NCI-H1436 treated with DMSO at 0.1 percent for 48 hours (cell line): Measurements from ENCODE around the gene CCDC122.
"Not testable (repeated sequence)": the region's sequence is repeated elsewhere in the genome, so short reads cannot be mapped to it uniquely, and the experiment has no call there.

Experiments
- DNase-seq: peaks from one replicate; lab custom pipeline; 2025; lab: John Stamatoyannopoulos, UW

The CCDC122 gene

DNA sequence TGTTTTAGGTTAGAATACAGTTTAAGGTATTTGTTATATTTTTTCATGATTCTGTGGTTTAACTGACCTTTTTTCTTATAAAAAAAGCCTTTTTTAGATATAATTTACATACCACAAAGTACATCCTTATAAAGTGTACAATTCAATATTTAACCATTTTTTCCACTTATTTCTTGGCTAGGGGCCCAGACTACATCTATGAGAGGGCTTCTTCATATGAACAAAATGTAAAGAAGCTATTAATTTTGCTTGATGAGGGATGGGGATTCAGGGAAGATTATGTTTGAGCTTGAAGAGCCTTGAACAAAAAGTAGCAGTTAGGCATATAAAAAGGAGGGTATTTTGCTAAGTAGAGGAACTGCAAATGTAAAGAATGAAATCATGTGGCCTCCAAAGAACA lies 2.2 kb downstream of the CCDC122 start:
- DNase-seq = no peak

DNA sequence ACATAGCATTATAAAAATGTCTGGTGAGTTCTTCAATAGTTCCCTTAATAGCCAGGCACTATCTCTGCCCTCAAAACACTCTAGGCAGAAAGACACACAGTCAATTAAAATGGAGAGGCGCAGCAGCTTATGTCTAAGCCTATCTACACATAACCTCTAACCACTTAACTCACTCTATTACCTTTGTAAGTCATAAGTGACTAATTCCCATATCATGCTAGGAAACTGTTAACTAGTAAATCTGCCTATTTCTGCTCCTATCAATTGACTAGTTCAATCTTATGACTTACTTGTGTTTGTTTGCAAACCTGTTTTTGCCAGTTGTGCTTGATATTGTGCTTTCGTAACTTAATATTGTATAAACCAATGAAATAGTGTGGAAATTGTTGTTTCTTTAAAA lies 3.2 kb downstream of the CCDC122 start:
- DNase-seq = no peak

GRCh38 chr13:43874504-43875092 lies 4.9 kb downstream of the CCDC122 start:
- DNase-seq = no peak

GRCh38 chr13:43872181-43872580 lies 7.4 kb downstream of the CCDC122 start:
- DNase-seq = no peak

- DNase-seq = no peak
Observed at GRCh38 chr13:43865892-43866291, 13.6 kb downstream of the CCDC122 start.

DNA sequence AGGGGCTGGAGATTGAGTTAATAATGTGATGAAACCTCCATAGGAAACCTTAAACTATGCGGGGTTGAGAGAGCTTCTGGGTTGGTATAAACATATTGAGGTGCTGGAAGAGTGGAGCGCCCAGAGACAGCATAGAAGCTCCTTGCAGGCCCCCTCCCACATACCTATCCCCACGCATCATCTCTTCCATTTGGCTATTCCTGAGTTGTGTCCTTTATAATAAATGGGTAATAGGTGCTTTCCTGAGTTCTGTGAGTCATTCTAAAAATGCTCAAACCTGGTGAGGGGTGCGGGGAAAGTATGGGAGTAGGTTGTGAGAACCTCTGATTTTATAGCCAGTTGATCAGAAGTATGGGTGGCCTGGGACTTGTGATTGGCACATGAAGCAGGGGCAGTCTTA lies 14.6 kb downstream of the CCDC122 start:
- DNase-seq = no peak

DNA sequence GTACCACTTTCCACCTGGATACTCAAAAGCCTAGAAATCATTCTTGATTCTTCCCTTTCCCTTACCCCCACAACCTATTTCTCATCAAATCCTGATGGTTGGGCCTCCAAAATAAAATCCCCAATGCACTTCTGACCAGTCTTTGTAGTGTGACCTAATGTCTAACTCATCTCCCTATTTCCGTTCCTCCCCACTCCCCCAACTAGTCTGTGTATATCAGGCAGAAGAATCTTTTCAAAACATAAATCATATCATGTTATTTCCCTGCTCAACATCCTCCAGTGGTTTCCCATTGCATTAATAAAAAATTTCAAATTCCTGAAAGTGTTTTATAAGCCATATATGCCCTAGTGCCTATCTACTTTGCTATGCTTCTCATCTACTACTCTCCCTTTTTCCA lies 17.7 kb downstream of the CCDC122 start:
- DNase-seq = no peak

DNA sequence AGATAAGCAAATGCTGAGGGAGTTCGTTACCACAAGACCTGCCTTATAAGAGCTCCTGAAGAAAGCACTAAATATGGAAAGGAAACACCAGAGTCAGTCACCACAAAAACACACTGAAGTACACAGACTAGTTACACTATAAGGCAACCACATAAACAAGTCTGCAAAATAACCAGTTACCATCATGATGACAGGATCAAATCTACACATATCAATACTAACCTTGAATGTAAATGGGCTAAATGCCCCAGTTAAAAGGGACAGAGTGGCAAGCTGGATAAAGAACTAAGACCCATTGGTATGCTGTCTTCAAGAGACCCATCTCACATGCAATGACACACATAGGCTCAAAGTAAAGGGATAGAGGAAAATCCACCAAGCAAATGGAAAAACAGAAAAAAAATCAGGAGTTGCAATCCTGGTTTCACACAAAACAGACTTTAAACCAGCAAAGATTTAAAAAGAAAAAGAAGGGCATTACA lies 26.6 kb downstream of the CCDC122 start:
- no peak for DNase-seq

DNA sequence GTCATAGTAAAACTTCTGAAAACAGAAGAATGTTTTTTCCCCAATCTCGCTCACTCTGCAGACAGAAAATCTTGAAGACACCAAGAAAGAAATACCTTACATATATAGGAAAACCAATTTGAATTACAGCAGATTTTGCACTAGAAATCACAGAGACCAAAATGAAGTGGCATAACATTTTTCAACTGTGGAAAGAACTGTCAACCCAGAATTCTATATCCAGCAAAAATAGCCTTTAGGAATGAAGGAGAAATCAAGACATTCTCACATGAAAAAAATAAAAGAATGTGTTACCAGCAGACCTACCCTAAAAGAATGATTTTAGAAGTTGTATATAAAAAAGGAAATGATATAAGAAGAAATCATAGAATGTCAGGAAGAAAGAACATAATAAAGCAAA lies 28.7 kb downstream of the CCDC122 start:
- no peak for DNase-seq

- DNase-seq = no peak
Observed at GRCh38 chr13:43848001-43848649, 31.4 kb downstream of the CCDC122 start.

- DNase-seq = no peak
Observed at GRCh38 chr13:43846496-43847158, 32.9 kb downstream of the CCDC122 start.

DNA sequence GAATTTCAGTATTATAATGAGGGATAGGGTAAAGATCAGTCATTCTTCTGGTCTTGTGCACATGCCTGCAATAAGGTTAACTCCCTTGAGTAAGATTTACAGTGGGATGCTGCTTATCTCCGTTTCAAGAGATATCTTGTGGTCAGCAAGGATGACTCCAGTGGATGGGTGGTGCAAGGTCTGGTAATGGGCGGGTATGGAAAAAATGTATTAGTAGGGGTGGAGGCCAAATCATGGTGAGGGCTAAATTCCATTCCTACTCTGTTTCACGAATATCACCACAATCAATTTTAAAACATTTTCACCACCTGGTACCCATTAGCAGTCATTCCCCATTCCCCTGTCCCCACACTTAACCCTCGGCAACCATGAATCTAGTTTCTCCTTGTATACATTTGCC lies 40.6 kb downstream of the CCDC122 start:
- no peak for DNase-seq

GRCh38 chr13:43835701-43836100 lies 43.8 kb downstream of the CCDC122 start:
- no peak for DNase-seq

DNA sequence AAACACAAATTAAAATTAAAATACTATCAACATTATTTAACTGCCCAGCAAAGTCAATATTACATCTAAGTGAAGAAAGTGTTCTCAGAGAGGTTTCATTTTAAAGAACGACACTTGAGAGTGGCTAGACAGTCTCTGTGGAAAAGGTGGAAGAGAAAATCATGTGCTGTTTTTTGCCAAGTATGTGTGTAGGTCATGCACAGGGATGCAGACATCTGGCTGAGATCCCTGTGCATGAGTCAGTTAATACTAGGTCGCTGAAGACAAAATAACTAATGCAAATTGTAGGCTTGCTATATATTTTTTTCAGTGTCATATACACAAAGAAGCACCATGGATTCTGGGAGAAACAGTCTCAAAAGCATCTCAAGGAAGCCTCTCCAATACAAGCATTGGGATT lies 48.5 kb downstream of the CCDC122 start:
- DNase-seq = no peak

- DNase-seq = no peak
Observed at GRCh38 chr13:43830497-43830881, 49.1 kb downstream of the CCDC122 start.

GRCh38 chr13:43824656-43825055 lies 54.9 kb downstream of the CCDC122 start:
- not testable (repeated sequence) for DNase-seq

DNA sequence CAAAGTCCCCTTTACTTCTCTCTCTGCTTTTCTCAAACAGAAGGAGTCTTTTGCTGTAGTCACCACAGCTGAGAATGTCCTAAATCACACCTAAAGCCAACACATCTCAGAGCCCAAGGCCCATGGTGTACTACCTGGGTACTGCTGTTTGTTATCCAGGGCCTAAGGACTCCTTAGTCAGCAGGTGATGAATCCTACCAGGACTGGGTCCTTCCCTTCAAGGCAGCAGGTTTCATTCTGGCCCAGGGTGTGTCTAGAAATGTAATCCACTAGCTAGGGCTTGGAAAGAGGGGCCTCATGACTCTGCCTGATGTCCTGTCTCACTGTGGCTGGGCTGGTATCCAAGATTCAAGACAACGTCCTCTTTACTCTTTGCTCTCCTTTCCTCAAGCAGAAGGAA lies 56.6 kb downstream of the CCDC122 start:
- DNase-seq = no peak

DNA sequence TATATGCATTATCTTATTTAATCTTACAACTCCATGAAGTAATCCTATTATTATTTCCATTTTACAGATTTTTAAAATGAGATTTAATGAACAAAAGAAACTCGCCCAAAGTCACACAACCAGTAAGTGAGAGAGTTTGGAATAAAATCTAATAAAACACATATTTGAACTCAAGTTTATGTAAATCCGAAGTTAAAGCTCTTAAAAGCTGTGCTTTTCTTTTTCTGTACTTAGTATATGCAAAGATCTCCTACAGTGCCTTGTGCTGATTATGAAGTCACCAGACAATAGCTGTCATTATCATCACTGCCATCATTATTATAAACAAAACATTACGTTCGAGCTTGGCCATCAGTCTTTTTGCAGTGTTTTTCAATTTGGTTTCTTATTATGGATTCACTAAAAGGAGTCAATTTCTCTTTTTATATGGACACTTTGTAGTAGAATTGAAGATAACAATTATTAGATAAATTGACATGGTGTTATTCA lies 63.1 kb downstream of the CCDC122 start:
- no peak for DNase-seq

- DNase-seq = no peak
Observed at GRCh38 chr13:43815204-43815603, 64.3 kb downstream of the CCDC122 start.

DNA sequence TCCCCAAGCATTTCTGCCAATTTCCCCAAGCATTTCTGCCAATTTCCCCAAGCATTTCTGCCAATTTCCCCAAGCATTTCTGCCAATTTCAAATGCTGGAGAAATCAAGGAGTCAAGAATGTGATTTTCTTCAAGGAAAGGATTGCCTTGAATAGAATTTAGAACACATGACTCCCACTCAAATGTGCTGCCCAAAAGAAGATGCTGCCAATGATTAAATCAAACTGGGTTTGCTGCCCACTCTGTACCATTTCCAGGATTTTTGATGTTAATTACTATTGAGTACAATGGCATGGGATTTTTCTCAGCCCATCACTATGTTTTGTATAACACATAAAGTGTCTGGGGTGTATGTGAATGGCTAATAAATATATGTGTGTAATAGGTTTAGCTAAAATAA lies 70.9 kb downstream of the CCDC122 start:
- no peak for DNase-seq

GRCh38 chr13:43805681-43806128 lies 73.8 kb downstream of the CCDC122 start:
- DNase-seq = no peak

DNA sequence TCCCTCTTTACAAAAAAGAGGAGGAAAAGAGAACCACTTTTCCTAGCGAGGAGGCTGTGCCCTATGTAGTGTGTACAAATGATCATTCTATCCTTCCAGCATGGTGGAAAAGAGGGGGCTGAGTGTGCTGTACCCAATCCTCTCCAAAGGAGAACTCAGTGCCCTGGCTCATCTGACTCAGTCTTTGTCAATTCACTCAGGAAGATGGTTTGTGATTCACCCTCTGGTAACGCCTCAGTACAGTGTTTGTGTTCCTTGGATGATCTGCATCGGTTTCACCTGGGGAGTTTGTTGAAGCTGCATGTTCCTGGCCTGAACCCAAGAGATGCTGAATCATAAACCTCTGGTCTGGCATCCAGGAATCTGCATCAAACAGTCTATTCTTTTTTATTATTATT lies 74.5 kb downstream of the CCDC122 start:
- no peak for DNase-seq

DNA sequence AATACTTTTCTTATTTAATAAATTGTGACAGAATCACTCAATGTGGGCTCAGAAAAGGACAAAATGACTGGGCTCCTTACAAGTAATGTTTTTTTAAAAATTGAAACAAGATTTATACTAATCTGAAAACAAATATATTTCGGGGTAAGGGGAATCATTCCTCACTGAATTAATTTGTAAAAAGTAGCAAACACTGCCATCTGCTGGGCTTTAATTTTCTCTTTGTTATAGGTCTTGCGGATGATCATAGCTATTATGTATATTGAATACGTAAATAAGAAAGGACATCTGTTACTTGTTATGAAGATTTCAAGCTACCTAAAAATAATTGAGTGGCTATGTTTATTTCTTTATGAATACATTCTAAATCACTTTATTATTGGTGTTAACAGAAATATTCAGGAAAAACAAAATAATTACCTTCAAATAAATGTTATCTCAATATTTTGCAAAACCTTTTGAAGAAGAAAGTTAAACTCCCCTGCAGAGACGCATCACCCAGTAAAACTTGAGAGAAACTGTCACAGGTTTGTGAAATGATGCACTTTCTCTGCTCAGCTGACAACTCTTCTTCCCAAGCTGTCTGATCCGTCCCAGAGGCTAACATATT lies 75.0 kb downstream of the CCDC122 start:
- no peak for DNase-seq
